Stomach (tissue), 9 donors: ENCODE measurements around the gene UBAC2. TPM values are rescaled to one million over a fixed set of nuclear protein-coding genes. Genes with fewer than 3 reads are reported as not detected.

Source experiments
- DNase-seq, 2 donors: peaks; one replicate each; pipeline versions ENCODE4 v3.0.0 to v3.0.0-alpha.2; 2013 to 2019
- H3K27ac ChIP-seq, 5 donors: fragments of 200-600 bp in 4 of 5; sonication (generic) in 4 of 5; one replicate each; pipeline ENCODE4 v1.5.1; 2013 to 2019; ENCODE audit warnings: mild to moderate bottlenecking in 1 of 5, moderate library complexity in 1 of 5
- H3K27me3 ChIP-seq, 3 donors: fragments of 200-600 bp; sonication (generic); one replicate each; pipeline ENCODE4 v1.5.1; 2017 to 2019; ENCODE audit warnings: mixed run types in 1 of 3
- H3K36me3 ChIP-seq, 4 donors: fragments of 200-600 bp; sonication (generic); 1 replicate in 3 of 4; 2 replicates in 1 of 4; pipeline ENCODE4 v1.5.1; 2016 to 2019
- H3K4me1 ChIP-seq, 4 donors: fragments of 200-600 bp; sonication (generic); one replicate each; pipeline ENCODE4 v1.5.1; 2016 to 2019
- H3K4me3 ChIP-seq, 4 donors: fragments of 200-600 bp; sonication (generic) in 3 of 4; one replicate each; pipeline ENCODE4 v1.5.1; 2016 to 2019; ENCODE audit warnings: mild to moderate bottlenecking in 1 of 4
- H3K9me3 ChIP-seq, 4 donors: fragments of 200-600 bp; sonication (generic); one replicate each; pipeline ENCODE4 v1.5.1; 2016 to 2019
- CTCF ChIP-seq, 7 experiments: fragments of 450-650 bp in 4 of 7; fragments of 200-600 bp in 3 of 7; sonication (generic) in 3 of 7; IDR thresholded peaks; one replicate each; pipeline ENCODE4 v1.5.1; 2016 to 2019; ENCODE audit warnings: antibody characterized with exemption in 7 of 7, control low read depth in 2 of 7, mild to moderate bottlenecking in 1 of 7
- EP300 ChIP-seq: sonication (generic); formaldehyde crosslinking; IDR thresholded peaks from one replicate; pipeline ENCODE4 v1.6.1; 2017; ENCODE audit warnings: antibody characterized with exemption
- POLR2A ChIP-seq, 4 donors: fragments of 450-650 bp; IDR thresholded peaks; one replicate each; pipeline ENCODE4 v1.6.1; 2016; ENCODE audit warnings: antibody characterized with exemption in 4 of 4, control low read depth in 2 of 4, mild to moderate bottlenecking in 1 of 4, moderate library complexity in 1 of 4
- POLR2AphosphoS5 ChIP-seq, 3 donors: sonication (generic); formaldehyde crosslinking; IDR thresholded peaks; one replicate each; pipeline ENCODE4 v1.6.1; 2016; ENCODE audit warnings: antibody characterized with exemption in 3 of 3
- WGBS, 5 donors: extraction: QIAGEN DNeasy Blood & Tissue Kit in 3 of 5; methylation state at CpG; one replicate each; pipeline versions ENCODE4 v1.1.5 to v1.1.7; 2013 to 2018; 5-methylcytosine and 5-hydroxymethylcytosine counted together
- intact Hi-C: fragments of 100-400 bp; cut with DNase I; formaldehyde crosslinking; loops from one replicate; pipeline ENCODE4 v1.15.1; 2023; ENCODE audit warnings: low total_unique reads
- polyA plus RNA-seq, 3 donors: library from polyadenylated mRNA; stranded (reverse); fragments of 200-250 nt; gene quantifications; one replicate each; pipeline ENCODE4 v1.2.3, GENCODE V29; 2013
- total RNA-seq, 5 donors: library from RNA; depleted of rRNA; stranded (reverse); fragments of >200 nt; gene quantifications; one replicate each; pipeline versions ENCODE4 v1.1.0 to v1.2.3, GENCODE V29; 2014 to 2016
- donor health status: healthy with polysubstance abuse.
- donor health status: Bipolar disorder and iron deficiency.
- donor health status: healthy.

UBAC2 gene
- total and polyA plus RNA-seq, 8 donors = 18.1 to 68.8 (median 40.1) TPM

- TF ChIP-seq EP300 = no peak
- TF ChIP-seq CTCF (IDR thresholded peaks at IDR 0.05) = no peak
- no peak for TF ChIP-seq POLR2A (IDR thresholded peaks at IDR 0.05)
- TF ChIP-seq POLR2AphosphoS5 (IDR thresholded peaks at IDR 0.05) = no peak
- DNase-seq = no peak
- 76 to 86% (median 79%) methylated on average over 3 to 4 of the region's 4 CpGs for WGBS, 5 donors
- Histone ChIP-seq H3K27ac (no peak overlapping the region), H3K4me1 (peaks cover 0 to 26% (median 1%) of the 10 kb centered on the region in 4 donors), H3K36me3 (peaks cover 0 to 13% (median 8%) of the 10 kb centered on the region in 4 donors), H3K27me3 (no peaks in the 10 kb centered on the region), H3K9me3 (peaks cover 0 to 8% (median 0%) of the 10 kb centered on the region in 4 donors), H3K4me3 (no peak overlapping the region)
- intact Hi-C loops = loop anchor here (10.0 kb wide), 1 partner anchor 167 kb away; no protein-coding TSS in a partner anchor
These were observed 67.3 kb downstream of the UBAC2 start for GRCh38 chr13:99267927-99268326.

- intact Hi-C loops = loop anchor here (10.0 kb wide), 1 partner anchor 166 kb away; no protein-coding TSS in a partner anchor
- TF ChIP-seq CTCF (IDR thresholded peaks at IDR 0.05) = no peak
- TF ChIP-seq POLR2AphosphoS5 (IDR thresholded peaks at IDR 0.05) = no peak
- TF ChIP-seq EP300 = no peak
- TF ChIP-seq POLR2A (IDR thresholded peaks at IDR 0.05) = no peak
These were observed 68.2 kb downstream of the UBAC2 start for GRCh38 chr13:99268822-99269221.

GRCh38 chr13:99269627-99270241, 69.1 kb downstream of the UBAC2 start:
- H3K4me3 ChIP-seq = no peak overlapping the region
- H3K27ac ChIP-seq = peak overlapping the region in 1 of 5 donors; percentile 27
- H3K27me3 ChIP-seq = no peaks in the 10 kb centered on the region
- peaks cover 0 to 13% (median 0%) of the 10 kb centered on the region in 4 donors for H3K4me1 ChIP-seq
- intact Hi-C loops = loop anchor here (10.0 kb wide), 1 partner anchor 165 kb away; no protein-coding TSS in a partner anchor
- peaks cover 0 to 10% (median 7%) of the 10 kb centered on the region in 4 donors for H3K36me3 ChIP-seq
- DNase-seq = peak in 1 of 2 donors; percentile 83
- TF ChIP-seq POLR2A (IDR thresholded peaks at IDR 0.05) (no peak), POLR2AphosphoS5 (IDR thresholded peaks at IDR 0.05) (peak in 1 of 3 donors; percentile 24), CTCF (IDR thresholded peaks at IDR 0.05) (peak in 5 of 7 experiments; percentile 46 to 61 (median 52))
- 63 to 70% (median 65%) methylated on average over 3 of the region's 3 CpGs for WGBS, 5 donors
- H3K9me3 ChIP-seq = peaks cover 0 to 8% (median 0%) of the 10 kb centered on the region in 4 donors

More at GRCh38 chr13:99268822-99269221, 68.2 kb downstream of the UBAC2 start:
- H3K4me3 ChIP-seq = no peak overlapping the region
- H3K4me1 ChIP-seq = peaks cover 0 to 21% (median 0%) of the 10 kb centered on the region in 4 donors
- peaks cover 0 to 8% (median 0%) of the 10 kb centered on the region in 4 donors for H3K9me3 ChIP-seq
- H3K27ac ChIP-seq = no peak overlapping the region
- 80 to 91% (median 86%) methylated on average over 3 of the region's 3 CpGs for WGBS, 5 donors
- DNase-seq = no peak
- H3K36me3 ChIP-seq = peaks cover 0 to 13% (median 8%) of the 10 kb centered on the region in 4 donors
- H3K27me3 ChIP-seq = no peaks in the 10 kb centered on the region

- H3K27me3 ChIP-seq = no peaks in the 10 kb centered on the region
- peaks cover 0 to 8% (median 0%) of the 10 kb centered on the region in 4 donors for H3K9me3 ChIP-seq
- peak overlapping the region in 3 of 5 donors; percentile 1 to 56 (median 30) for H3K27ac ChIP-seq
- no peak for DNase-seq
- H3K4me3 ChIP-seq = no peak overlapping the region
- intact Hi-C loops = no loop called here
- peaks cover 0 to 16% (median 0%) of the 10 kb centered on the region in 4 donors for H3K4me1 ChIP-seq
- peaks cover 0 to 10% (median 8%) of the 10 kb centered on the region in 4 donors for H3K36me3 ChIP-seq
- WGBS, 5 donors = 83 to 89% (median 84%) methylated on average over 2 of the region's 2 CpGs
- TF ChIP-seq CTCF (IDR thresholded peaks at IDR 0.05) = no peak
- TF ChIP-seq POLR2AphosphoS5 (IDR thresholded peaks at IDR 0.05) = no peak
- no peak for TF ChIP-seq EP300
- TF ChIP-seq POLR2A (IDR thresholded peaks at IDR 0.05) = no peak
These were observed 69.9 kb downstream of the UBAC2 start for GRCh38 chr13:99270518-99270917.
